Fibroblast of lung (primary cell): ENCODE data around the gene MT3.

ENCODE experiments used
- CTCF ChIP-seq, 2 donors: IDR thresholded peaks in 1 of 2; conservative IDR thresholded peaks in 1 of 2; 1 replicate in 1 of 2; 2 replicates in 1 of 2; pipeline ENCODE4 v1.5.1; 2011 to 2012; ENCODE audit warnings: low read length in 2 of 2, control low read depth in 1 of 2, inconsistent platforms in 1 of 2, low read depth in 1 of 2, mild to moderate bottlenecking in 1 of 2
- EZH2 ChIP-seq: IDR thresholded peaks from 2 replicates; pipeline ENCODE4 v1.5.1; 2012; ENCODE audit warnings: low read length, control low read depth, mild to moderate bottlenecking; ENCODE audit errors: missing control alignments

DNA sequence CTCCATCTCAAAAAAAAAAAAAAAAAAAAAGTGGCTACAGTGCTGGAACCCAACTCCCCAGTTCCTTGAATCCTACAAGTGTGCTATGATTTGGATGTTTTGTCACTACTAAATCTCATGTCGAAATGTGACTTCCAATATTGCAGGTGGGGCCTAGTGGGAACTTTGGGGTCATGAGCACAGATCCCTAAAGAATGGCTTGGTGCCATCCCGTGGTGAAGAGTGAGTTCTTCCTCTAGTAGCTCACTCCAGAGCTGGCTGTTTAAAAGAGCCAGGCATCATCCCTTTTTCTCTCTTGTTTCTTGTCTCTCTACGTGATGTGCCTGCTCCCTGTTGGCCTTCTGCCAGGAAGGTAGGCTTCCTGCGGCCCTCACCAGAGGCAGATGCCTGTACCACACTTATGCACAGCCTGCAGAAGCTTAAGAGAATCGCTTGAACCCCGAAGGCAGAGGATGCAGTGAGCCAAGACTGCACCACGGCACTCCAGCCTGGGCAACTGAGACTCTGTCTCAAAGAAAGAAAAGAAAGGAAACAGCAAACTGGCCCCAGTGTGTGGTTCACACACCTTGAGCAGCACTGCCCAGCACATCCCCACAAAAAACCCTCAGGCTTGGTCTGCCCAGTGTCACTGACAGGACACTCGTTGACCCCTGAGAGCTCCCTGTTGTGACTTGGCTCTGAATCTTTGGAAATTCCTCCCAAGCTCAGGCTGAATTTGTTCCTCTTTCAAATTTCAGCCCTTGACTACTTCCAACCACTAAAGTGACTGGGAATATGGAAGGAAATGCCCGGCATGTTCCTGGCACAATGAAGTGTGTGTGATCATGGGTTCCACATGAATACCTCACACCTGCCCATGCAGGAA, 39.4 kb downstream of the MT3 start:
- TF ChIP-seq CTCF (conservative IDR thresholded peaks at IDR 0.05 in 1 of 2, IDR thresholded peaks at IDR 0.05 in 1 of 2; ENCODE audit: low read depth in 1 of 2, low read length in 2 of 2) = no peak
- no peak for TF ChIP-seq EZH2
